H1 (cell line): ENCODE measurements around the gene C3orf22. TPM values are rescaled to one million over a fixed set of nuclear protein-coding genes. Genes with fewer than 3 reads are reported as not detected.

Experiments used
- CTCF ChIA-PET: fragments of 300-600 bp; sonication (Branson Sonifier 250); formaldehyde crosslinking; loops from one replicate; lab custom pipeline; 2021; ENCODE audit not compliant: partially characterized antibody; lab: Charles Lee
- POLR2A ChIA-PET: fragments of 300-600 bp; sonication (Branson Sonifier 250); formaldehyde crosslinking; loops from one replicate; lab custom pipeline; 2021; ENCODE audit warnings: inconsistent platforms; ENCODE audit not compliant: partially characterized antibody; lab: Charles Lee
- DNase-seq, 2 experiments: peaks; one replicate each; pipeline versions ENCODE4 v3.0.0 to v3.0.0-alpha.2; 2010 to 2022; ENCODE audit warnings: low spot score in 2 of 2, low read depth in 1 of 2, mixed read lengths in 1 of 2
- FAIRE-seq: peaks from 2 replicates; lab custom pipeline; 2011; peaks lifted over from hg19 to GRCh38; lab: Jason Lieb, UNC
- H2AFZ ChIP-seq: 2 replicates; pipeline ENCODE4 v1.8.1; 2012; ENCODE audit warnings: low read length, inconsistent platforms
- H2AK5ac ChIP-seq: 2 replicates; pipeline ENCODE4 v1.6.1; 2013; ENCODE audit warnings: low read depth, low read length
- H2BK120ac ChIP-seq: replicated peaks from 2 replicates; pipeline ENCODE3; 2013; ENCODE audit warnings: low read depth, low read length, inconsistent platforms
- H2BK12ac ChIP-seq: 2 replicates; pipeline ENCODE4 v1.6.1; 2013; ENCODE audit warnings: low read depth, low read length
- H2BK15ac ChIP-seq: 2 replicates; pipeline ENCODE4 v1.6.1; 2013; ENCODE audit warnings: low read length
- H2BK20ac ChIP-seq: 2 replicates; pipeline ENCODE4 v1.6.1; 2013; ENCODE audit warnings: low read length
- H2BK5ac ChIP-seq: 2 replicates; pipeline ENCODE4 v1.6.1; 2013; ENCODE audit warnings: low read depth, low read length
- H3K14ac ChIP-seq: 2 replicates; pipeline ENCODE4 v1.6.1; 2013; ENCODE audit warnings: inconsistent platforms; ENCODE audit not compliant: insufficient read length
- H3K18ac ChIP-seq: 2 replicates; pipeline ENCODE4 v1.6.1; 2013; ENCODE audit warnings: low read length; ENCODE audit errors: extremely low read depth
- H3K23ac ChIP-seq: 2 replicates; pipeline ENCODE4 v1.6.1; 2013; ENCODE audit warnings: inconsistent platforms; ENCODE audit not compliant: insufficient read length
- H3K23me2 ChIP-seq: 2 replicates; pipeline ENCODE4 v1.6.1; 2013; ENCODE audit warnings: low read depth, low read length
- H3K27ac ChIP-seq: 2 replicates; pipeline ENCODE4 v1.6.1; 2011; ENCODE audit warnings: low read depth, low read length, inconsistent platforms
- H3K27me3 ChIP-seq, 4 experiments: replicated peaks in 1 of 4; 1 replicate in 1 of 4; 2 replicates in 3 of 4; pipeline versions ENCODE4 v1.6.1 to v1.8.1; 2011 to 2013; ENCODE audit warnings: low read length in 3 of 4, mild to moderate bottlenecking in 3 of 4, inconsistent platforms in 2 of 4, mixed read lengths in 2 of 4, moderate library complexity in 1 of 4; ENCODE audit not compliant: control insufficient read depth in 3 of 4, insufficient read depth in 3 of 4; ENCODE audit errors: extremely low read depth in 1 of 4
- H3K36me3 ChIP-seq, 4 experiments: 2 replicates each; pipeline versions ENCODE4 v1.6.1 to v1.8.1; 2011 to 2013; ENCODE audit warnings: mild to moderate bottlenecking in 4 of 4, low read length in 3 of 4, moderate library complexity in 2 of 4, control low read depth in 1 of 4, inconsistent platforms in 1 of 4; ENCODE audit not compliant: insufficient read depth in 4 of 4, control insufficient read depth in 2 of 4
- H3K4ac ChIP-seq: replicated peaks from 2 replicates; pipeline ENCODE3; 2013; ENCODE audit warnings: low read length, low read depth, mixed read lengths, inconsistent platforms; ENCODE audit not compliant: insufficient read length
- H3K4me1 ChIP-seq, 4 experiments: replicated peaks in 1 of 4; 1 replicate in 1 of 4; 2 replicates in 3 of 4; pipeline versions ENCODE4 v1.6.1 to v1.8.1; 2011 to 2013; ENCODE audit warnings: low read length in 3 of 4, inconsistent platforms in 2 of 4, mixed read lengths in 1 of 4; ENCODE audit not compliant: insufficient read depth in 4 of 4, control insufficient read depth in 3 of 4
- H3K4me2 ChIP-seq, 2 experiments: 2 replicates each; pipeline versions ENCODE4 v1.6.1 to v1.8.1; 2011 to 2013; ENCODE audit warnings: low read depth in 2 of 2, low read length in 2 of 2, control low read depth in 1 of 2, inconsistent platforms in 1 of 2, mild to moderate bottlenecking in 1 of 2; ENCODE audit not compliant: insufficient read depth in 1 of 2
- H3K4me3 ChIP-seq, 4 experiments: fragments of 200-600, 300-600 bp in 1 of 4; sonication (generic), shearing (Covaris generic), sonication (Bioruptor Twin) in 1 of 4; 2 replicates each; pipeline versions ENCODE4 v1.5.1 to v1.8.1; 2011 to 2016; ENCODE audit warnings: low read length in 4 of 4, low read depth in 3 of 4, control low read depth in 2 of 4, inconsistent platforms in 2 of 4, mild to moderate bottlenecking in 2 of 4, mixed read lengths in 1 of 4, moderate library complexity in 1 of 4; ENCODE audit not compliant: insufficient read depth in 2 of 4; ENCODE audit errors: extremely low read depth in 1 of 4
- H3K56ac ChIP-seq: replicated peaks from 2 replicates; pipeline ENCODE3; 2013; ENCODE audit warnings: low read depth, mild to moderate bottlenecking, mixed read lengths, low read length, inconsistent platforms; ENCODE audit not compliant: insufficient read length
- H3K79me1 ChIP-seq: 2 replicates; pipeline ENCODE4 v1.6.1; 2013; ENCODE audit warnings: low read depth, low read length, control low read depth
- H3K79me2 ChIP-seq, 2 experiments: 2 replicates each; pipeline versions ENCODE4 v1.6.1 to v1.8.1; 2012 to 2013; ENCODE audit warnings: low read length in 2 of 2, mild to moderate bottlenecking in 2 of 2, inconsistent platforms in 1 of 2; ENCODE audit not compliant: insufficient read depth in 2 of 2, control insufficient read depth in 1 of 2
- H3K9ac ChIP-seq, 4 experiments: replicated peaks in 1 of 4; 1 replicate in 1 of 4; 2 replicates in 3 of 4; pipeline versions ENCODE4 v1.6.1 to v1.8.1; 2011 to 2013; ENCODE audit warnings: low read depth in 3 of 4, low read length in 3 of 4, control low read depth in 2 of 4, mild to moderate bottlenecking in 2 of 4, moderate library complexity in 2 of 4, inconsistent platforms in 1 of 4; ENCODE audit errors: extremely low read depth in 1 of 4
- H3K9me3 ChIP-seq, 2 experiments: 2 replicates each; pipeline versions ENCODE4 v1.6.1 to v1.8.1; 2012 to 2013; ENCODE audit warnings: mild to moderate bottlenecking in 2 of 2, moderate library complexity in 2 of 2, control low read depth in 1 of 2, inconsistent platforms in 1 of 2, low read depth in 1 of 2, low read length in 1 of 2, mixed read lengths in 1 of 2; ENCODE audit not compliant: insufficient read depth in 2 of 2
- H4K20me1 ChIP-seq, 2 experiments: replicated peaks in 1 of 2; 2 replicates each; pipeline versions ENCODE3 to v1.8.1; 2011 to 2013; ENCODE audit warnings: inconsistent platforms in 2 of 2, low read length in 2 of 2, mild to moderate bottlenecking in 1 of 2; ENCODE audit not compliant: insufficient read depth in 2 of 2, control insufficient read depth in 1 of 2
- H4K5ac ChIP-seq: 2 replicates; pipeline ENCODE4 v1.6.1; 2013; ENCODE audit warnings: low read length, low read depth, mixed read lengths, inconsistent platforms; ENCODE audit not compliant: insufficient read length
- H4K8ac ChIP-seq: 2 replicates; pipeline ENCODE4 v1.8.0; 2013; ENCODE audit warnings: mild to moderate bottlenecking, moderate library complexity, low read length, inconsistent platforms; ENCODE audit not compliant: insufficient read depth; ENCODE audit errors: extremely low read depth
- H4K91ac ChIP-seq: replicated peaks from 2 replicates; pipeline ENCODE3; 2013; ENCODE audit warnings: low read length, mixed read lengths, inconsistent platforms; ENCODE audit not compliant: insufficient read length
- BCL11A ChIP-seq, 2 experiments: IDR thresholded peaks; one replicate each; pipeline ENCODE4 v1.6.1; 2011; ENCODE audit warnings: low read depth in 2 of 2, low read length in 2 of 2, mild to moderate bottlenecking in 2 of 2
- CHD1 ChIP-seq: IDR thresholded peaks from 2 replicates; pipeline ENCODE4 v1.6.1; 2012; ENCODE audit warnings: low read depth, low read length, improper control_type of control experiment
- EGR1 ChIP-seq: IDR thresholded peaks from 2 replicates; pipeline ENCODE4 v1.6.1; 2011; ENCODE audit warnings: low read depth, low read length, borderline replicate concordance
- EZH2 ChIP-seq: fragments of 200-600 bp; sonication (generic); IDR thresholded peaks from 2 replicates; pipeline ENCODE4 v1.7.1; 2012; ENCODE audit warnings: low read depth, mild to moderate bottlenecking, moderate library complexity, low read length, inconsistent platforms; ENCODE audit not compliant: severe bottlenecking
- HDAC6 ChIP-seq: IDR thresholded peaks from one replicate; pipeline ENCODE4 v1.7.1; 2012; ENCODE audit warnings: low read depth, mild to moderate bottlenecking, inconsistent platforms, low read length, moderate library complexity
- JUN ChIP-seq: IDR thresholded peaks from 2 replicates; pipeline ENCODE4 v1.6.1; 2011; ENCODE audit warnings: low read depth, mild to moderate bottlenecking, improper control_type of control experiment, low read length
- JUND ChIP-seq: IDR thresholded peaks from 2 replicates; pipeline ENCODE4 v1.6.1; 2011; ENCODE audit warnings: mild to moderate bottlenecking, improper control_type of control experiment, low read length
- POLR2AphosphoS5 ChIP-seq: IDR thresholded peaks from 2 replicates; pipeline ENCODE4 v1.6.1; 2011; ENCODE audit warnings: low read depth, low read length
- RAD21 ChIP-seq, 2 experiments: IDR thresholded peaks in 1 of 2; conservative IDR thresholded peaks in 1 of 2; 2 replicates each; pipeline ENCODE4 v1.6.1; 2011; ENCODE audit warnings: low read depth in 2 of 2, low read length in 2 of 2, improper control_type of control experiment in 1 of 2, inconsistent platforms in 1 of 2, mild to moderate bottlenecking in 1 of 2, moderate library complexity in 1 of 2
- SAP30 ChIP-seq: fragments of 300-600 bp; sonication (generic); IDR thresholded peaks from 2 replicates; pipeline ENCODE4 v1.7.1; 2012; ENCODE audit warnings: low read length, moderate library complexity, mild to moderate bottlenecking, inconsistent platforms; ENCODE audit not compliant: insufficient read depth, insufficient replicate concordance
- SIX5 ChIP-seq: IDR thresholded peaks from 2 replicates; pipeline ENCODE4 v1.6.1; 2011; ENCODE audit warnings: mild to moderate bottlenecking, low read depth, low read length
- ZNF274 ChIP-seq: IDR thresholded peaks from 2 replicates; pipeline ENCODE4 v1.7.0; 2012; ENCODE audit warnings: low read length, borderline replicate concordance; ENCODE audit errors: extremely low read depth
- WGBS, 2 experiments: shearing (Covaris generic) in 1 of 2; methylation state at CpG; one replicate each; pipeline versions ENCODE4 v1.1.6 to v1.1.7; 2013 to 2015; ENCODE audit warnings: low lambda C conversion rate in 2 of 2, mixed read lengths in 2 of 2, inconsistent platforms in 1 of 2, low coverage in 1 of 2, missing lambda C conversion rate in 1 of 2; ENCODE audit not compliant: insufficient replicate concordance in 2 of 2, insufficient coverage in 1 of 2, insufficient read length in 1 of 2; ENCODE audit errors: extremely low coverage in 1 of 2, missing lambda C conversion rate in 1 of 2; 5-methylcytosine and 5-hydroxymethylcytosine counted together
- polyA plus RNA-seq, 7 experiments: library from polyadenylated mRNA; depleted of rRNA in 3 of 7; stranded (reverse) in 5 of 7; unstranded in 2 of 7; fragments of >200 nt in 5 of 7; fragments of 200-250 nt in 2 of 7; gene quantifications; 1 replicate in 5 of 7; 2 replicates in 1 of 7; 4 replicates in 1 of 7; pipeline versions ENCODE4 v1.2.1 to v1.2.3, GENCODE V29; 2011 to 2013; ENCODE audit warnings: missing spikeins in 2 of 7, mixed read lengths in 2 of 7
- total RNA-seq: library from RNA; stranded (reverse); fragmentation: NEBNext Ultra II Directional; extraction: Animal tissue kit (Norgen Biotek cat#: 25700); gene quantifications from 2 replicates; pipeline ENCODE4 v1.2.1, GENCODE V29; 2021
- TF ChIP-seq, protein P1 (sequence below): IDR thresholded peaks from 2 replicates; pipeline ENCODE4 v1.6.1; 2011; ENCODE audit warnings: low read depth, mild to moderate bottlenecking, low read length; ENCODE audit not compliant: insufficient read depth

The C3orf22 gene
- total and polyA plus RNA-seq, 2 of the 8 experiments (the other 6 are each of a cell fraction or from before 2014, with no cell fraction given) = not detected

- H4K91ac ChIP-seq = no peak overlapping the region
- no peak for DNase-seq
- TF ChIP-seq SIX5 (no peak), JUND (no peak), BCL11A (IDR thresholded peaks at IDR 0.05; ENCODE audit: low read depth in 2 of 2, low read length in 2 of 2) (no peak), ZNF274 (no peak), CHD1 (no peak), SAP30 (no peak), EZH2 (no peak), HDAC6 (no peak), RAD21 (IDR thresholded peaks at IDR 0.05 in 1 of 2, conservative IDR thresholded peaks at IDR 0.05 in 1 of 2; ENCODE audit: low read depth in 2 of 2, low read length in 2 of 2) (no peak), POLR2AphosphoS5 (no peak), EGR1 (no peak), JUN (no peak)
- TF ChIP-seq, protein P1, sequence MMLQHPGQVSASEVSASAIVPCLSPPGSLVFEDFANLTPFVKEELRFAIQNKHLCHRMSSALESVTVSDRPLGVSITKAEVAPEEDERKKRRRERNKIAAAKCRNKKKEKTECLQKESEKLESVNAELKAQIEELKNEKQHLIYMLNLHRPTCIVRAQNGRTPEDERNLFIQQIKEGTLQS = no peak
These were observed 43.5 kb downstream of the C3orf22 start for GRCh38 chr3:126515066-126515706.

More at GRCh38 chr3:126515066-126515706, 43.5 kb downstream of the C3orf22 start:
- Histone ChIP-seq H3K4me3 (no peak overlapping the region), H3K14ac (no peak overlapping the region), H3K9me3 (no peaks in the 10 kb centered on the region), H2BK20ac (no peak overlapping the region), H2AFZ (no peak overlapping the region), H2BK12ac (no peak overlapping the region), H3K79me1 (no peaks in the 10 kb centered on the region), H4K20me1 (no peaks in the 10 kb centered on the region), H3K79me2 (no peaks in the 10 kb centered on the region), H3K4ac (no peak overlapping the region), H3K23me2 (no peaks in the 10 kb centered on the region; the same call in 1 of the 2 replicates), H3K27me3 (no peaks in the 10 kb centered on the region), H3K27ac (no peak overlapping the region), H2BK15ac (no peak overlapping the region), H2BK120ac (no peak overlapping the region), H3K4me1 (no peaks in the 10 kb centered on the region; a peak in 1 of 7 replicates), H3K4me2 (no peak overlapping the region), H4K5ac (no peak overlapping the region), H3K23ac (no peak overlapping the region), H3K18ac (no peak overlapping the region), H3K36me3 (no peaks in the 10 kb centered on the region), H3K56ac (no peak overlapping the region), H3K9ac (no peak overlapping the region), H2BK5ac (no peak overlapping the region), H2AK5ac (no peak overlapping the region), H4K8ac (no peak overlapping the region)
- WGBS, 2 experiments = 85% methylated on average over 4 of the region's 8 CpGs; no CpG with 5 or more reads in 1 of the 2 experiments
- ChIA-PET POLR2A (no interaction called here), CTCF (interaction anchor here (2.1 kb wide), 1 partner anchor 8 kb away, joined by 8 read pairs; the partner anchor contains the start of gene CHST13)
- no peak for FAIRE-seq
